ENCODE measurements around the gene ELL2. TPM values are rescaled to one million over a fixed set of nuclear protein-coding genes. Genes with fewer than 3 reads are reported as not detected.

ELL2 gene
- total and polyA plus RNA-seq, 9 of the 15 experiments (the other 6 are each of a cell fraction or from before 2014, with no cell fraction given): 4.3 to 18.3 (median 14.5) TPM

DNA sequence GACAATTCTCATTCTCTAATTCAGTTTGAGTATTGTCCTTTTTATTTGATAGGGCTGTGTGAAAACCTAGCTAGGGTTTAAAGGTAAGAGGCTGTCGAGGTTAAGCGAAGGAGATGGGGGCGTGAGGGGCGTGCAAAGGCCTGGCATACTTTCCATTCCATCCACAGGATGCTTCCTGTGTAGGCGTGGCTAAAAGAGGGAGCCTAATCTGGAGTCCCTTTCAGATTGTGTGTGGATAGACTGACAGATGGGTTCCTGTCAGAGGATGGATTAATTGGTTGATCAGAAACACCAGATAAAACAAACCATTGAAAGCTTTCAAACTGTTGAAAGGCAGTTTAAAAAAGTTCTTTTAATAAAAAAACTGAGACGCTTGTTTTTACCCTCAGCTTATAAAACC, 1.1 kb upstream of the ELL2 start (continued):
- TF ChIP-seq, protein P1, sequence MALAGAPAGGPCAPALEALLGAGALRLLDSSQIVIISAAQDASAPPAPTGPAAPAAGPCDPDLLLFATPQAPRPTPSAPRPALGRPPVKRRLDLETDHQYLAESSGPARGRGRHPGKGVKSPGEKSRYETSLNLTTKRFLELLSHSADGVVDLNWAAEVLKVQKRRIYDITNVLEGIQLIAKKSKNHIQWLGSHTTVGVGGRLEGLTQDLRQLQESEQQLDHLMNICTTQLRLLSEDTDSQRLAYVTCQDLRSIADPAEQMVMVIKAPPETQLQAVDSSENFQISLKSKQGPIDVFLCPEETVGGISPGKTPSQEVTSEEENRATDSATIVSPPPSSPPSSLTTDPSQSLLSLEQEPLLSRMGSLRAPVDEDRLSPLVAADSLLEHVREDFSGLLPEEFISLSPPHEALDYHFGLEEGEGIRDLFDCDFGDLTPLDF (CRISPR knock-in tag; IDR thresholded peaks at IDR 0.05): no peak

DNA sequence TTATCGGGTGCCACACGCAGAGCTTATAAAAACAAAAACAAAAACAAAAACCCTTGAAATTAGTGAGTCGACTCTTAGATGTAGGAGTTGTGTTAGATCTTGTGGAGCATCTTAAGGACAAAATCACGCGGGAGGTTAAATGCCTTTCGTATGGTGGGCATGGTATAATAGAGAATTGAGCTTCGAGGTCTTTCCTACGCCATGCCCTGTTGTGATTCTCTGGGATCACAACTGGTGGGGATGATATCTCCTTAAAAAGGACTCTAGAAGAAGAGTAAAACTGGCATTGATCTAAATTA, 773 bp upstream of the ELL2 start:
- no peak for ATAC-seq
- peak overlapping the region; percentile 81 for H3K4me3 ChIP-seq
- no peaks in the 10 kb centered on the region for H3K36me3 ChIP-seq (ENCODE audit: control insufficient read depth, insufficient read depth, low read length)
- H3K4me1 ChIP-seq (replicated peaks in 1 of 2; ENCODE audit: control insufficient read depth in 2 of 2, insufficient read depth in 2 of 2, low read length in 2 of 2): peaks cover 31 to 32% of the 10 kb centered on the region in 2 experiments; a peak in 4 of 5 replicates
- no peak for FAIRE-seq
- WGBS (ENCODE audit: insufficient coverage, low coverage, missing lambda C conversion rate): 24% methylated on average over 8 of the region's 8 CpGs
- peak overlapping the region; percentile 98 for H2AFZ ChIP-seq (ENCODE audit: low read depth, low read length)
- H3K27ac ChIP-seq (ENCODE audit: extremely low read depth, low read depth, low read length): peak overlapping the region; percentile 87
- H3K9me1 ChIP-seq (ENCODE audit: control insufficient read depth, insufficient read depth, low read length): no peaks in the 10 kb centered on the region
- no peaks in the 10 kb centered on the region for H3K9me3 ChIP-seq (replicated peaks; ENCODE audit: control insufficient read depth, insufficient read depth, low read depth, low read length)
- no peak for DNase-seq (ENCODE audit: extremely low read depth in 1 of 4, low spot score in 3 of 4)
- peak overlapping the region in 1 of 2 experiments; percentile 70; a peak in 2 of 4 replicates for H3K9ac ChIP-seq (ENCODE audit: insufficient read depth in 1 of 2, low read depth in 2 of 2, low read length in 2 of 2)
- ChIA-PET POLR2A (interaction anchor here (0.6 to 4.7 kb wide), 9 partner anchors 9 to 252 kb away, joined by 3 to 23 read pairs (median 4); no protein-coding TSS in a partner anchor), CTCF (ENCODE audit: low intra/inter-chr PET ratio) (interaction anchor here (1.3 kb wide), 1 partner anchor 103 kb away, joined by 3 read pairs; no protein-coding TSS in a partner anchor)
- peaks cover 14% of the 10 kb centered on the region for H4K20me1 ChIP-seq (replicated peaks; ENCODE audit: control insufficient read depth, insufficient read depth, low read length)
- intact Hi-C loops (cut with micrococcal nuclease): loop anchor here (5.0 kb wide), 2 partner anchors 320 to 375 kb away; no protein-coding TSS in a partner anchor
- in situ Hi-C loops (cut with MboI): no loop called here
- BruUV-seq (replicated peaks): TSS peak; percentile 90
- H3K4me2 ChIP-seq (ENCODE audit: insufficient read depth, low read length): peak overlapping the region; percentile 92
- H3K27me3 ChIP-seq (ENCODE audit: control insufficient read depth in 2 of 2, insufficient read depth in 2 of 2, low read length in 2 of 2): no peaks in the 10 kb centered on the region
- peaks cover 38% of the 10 kb centered on the region for H3K79me2 ChIP-seq (ENCODE audit: control insufficient read depth, insufficient read depth, low read length)
- TF ChIP-seq TRIM24 (IDR thresholded peaks at IDR 0.05): 0 out of 4 replicates have a peak, but pooled peaks of 1 of the 2 experiments have one; percentile 13
- TF ChIP-seq, protein P2, sequence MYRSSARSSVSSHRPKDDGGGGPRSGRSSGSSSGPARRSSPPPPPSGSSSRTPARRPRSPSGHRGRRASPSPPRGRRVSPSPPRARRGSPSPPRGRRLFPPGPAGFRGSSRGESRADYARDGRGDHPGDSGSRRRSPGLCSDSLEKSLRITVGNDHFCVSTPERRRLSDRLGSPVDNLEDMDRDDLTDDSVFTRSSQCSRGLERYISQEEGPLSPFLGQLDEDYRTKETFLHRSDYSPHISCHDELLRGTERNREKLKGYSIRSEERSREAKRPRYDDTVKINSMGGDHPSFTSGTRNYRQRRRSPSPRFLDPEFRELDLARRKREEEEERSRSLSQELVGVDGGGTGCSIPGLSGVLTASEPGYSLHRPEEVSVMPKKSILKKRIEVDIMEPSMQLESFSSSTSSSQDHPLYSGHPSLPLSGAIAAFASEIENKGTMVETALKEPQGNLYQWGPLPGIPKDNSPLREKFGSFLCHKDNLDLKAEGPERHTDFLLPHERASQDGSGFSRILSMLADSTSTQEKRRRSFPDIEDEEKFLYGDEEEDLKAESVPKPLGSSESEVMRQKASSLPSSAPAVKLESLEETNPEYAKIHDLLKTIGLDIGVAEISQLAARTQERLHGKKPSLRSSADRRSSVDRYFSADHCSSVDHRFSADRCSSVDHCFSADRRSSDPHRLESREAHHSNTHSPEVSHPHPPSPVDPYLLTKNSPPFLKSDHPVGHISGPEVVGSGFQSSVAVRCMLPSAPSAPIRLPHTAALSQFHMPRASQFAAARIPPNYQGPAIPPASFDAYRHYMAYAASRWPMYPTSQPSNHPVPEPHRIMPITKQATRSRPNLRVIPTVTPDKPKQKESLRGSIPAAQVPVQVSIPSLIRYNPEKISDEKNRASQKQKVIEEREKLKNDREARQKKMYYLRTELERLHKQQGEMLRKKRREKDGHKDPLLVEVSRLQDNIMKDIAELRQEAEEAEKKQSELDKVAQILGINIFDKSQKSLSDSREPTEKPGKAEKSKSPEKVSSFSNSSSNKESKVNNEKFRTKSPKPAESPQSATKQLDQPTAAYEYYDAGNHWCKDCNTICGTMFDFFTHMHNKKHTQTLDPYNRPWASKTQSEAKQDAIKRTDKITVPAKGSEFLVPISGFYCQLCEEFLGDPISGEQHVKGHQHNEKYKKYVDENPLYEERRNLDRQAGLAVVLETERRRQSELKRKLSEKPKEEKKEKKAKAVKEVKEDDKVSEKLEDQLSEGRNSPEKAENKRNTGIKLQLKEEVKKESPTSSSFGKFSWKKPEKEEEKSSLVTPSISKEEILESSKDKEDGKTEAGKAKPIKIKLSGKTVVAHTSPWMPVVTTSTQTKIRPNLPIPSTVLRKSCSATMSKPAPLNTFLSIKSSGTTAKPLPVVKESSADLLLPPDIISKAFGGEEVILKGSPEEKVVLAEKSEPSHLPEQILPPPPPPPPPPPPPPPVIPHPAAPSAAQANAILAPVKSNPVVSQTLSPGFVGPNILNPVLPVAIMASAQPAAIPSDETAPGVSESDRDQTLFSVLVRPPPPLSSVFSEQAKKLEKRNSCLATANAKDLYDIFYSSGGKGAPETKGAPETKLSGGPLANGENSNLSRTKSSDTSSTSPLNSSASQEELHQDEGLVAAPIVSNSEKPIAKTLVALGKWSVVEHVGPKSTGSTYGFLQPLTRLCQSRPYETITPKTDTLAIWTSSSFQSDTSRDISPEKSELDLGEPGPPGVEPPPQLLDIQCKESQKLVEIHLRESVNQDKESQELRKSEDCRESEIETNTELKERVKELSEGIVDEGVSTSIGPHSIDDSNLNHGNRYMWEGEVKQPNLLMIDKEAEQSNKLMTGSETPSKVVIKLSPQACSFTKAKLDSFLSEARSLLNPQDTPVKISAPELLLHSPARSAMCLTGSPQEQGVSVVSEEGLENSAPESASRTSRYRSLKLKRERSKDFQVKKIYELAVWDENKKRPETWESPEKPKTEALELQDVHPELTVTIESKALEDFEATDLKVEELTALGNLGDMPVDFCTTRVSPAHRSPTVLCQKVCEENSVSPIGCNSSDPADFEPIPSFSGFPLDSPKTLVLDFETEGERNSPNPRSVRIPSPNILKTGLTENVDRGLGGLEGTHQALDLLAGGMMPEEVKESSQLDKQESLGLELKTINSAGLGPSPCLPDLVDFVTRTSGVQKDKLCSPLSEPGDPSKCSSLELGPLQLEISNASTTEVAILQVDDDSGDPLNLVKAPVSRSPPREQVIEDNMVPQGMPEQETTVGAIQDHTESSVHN (IDR thresholded peaks at IDR 0.05; ENCODE audit: borderline replicate concordance in 1 of 2, low read depth in 1 of 2): 0 out of 4 replicates have a peak, but pooled peaks of 1 of the 2 experiments have one; percentile 3
- TF ChIP-seq, protein P3, sequence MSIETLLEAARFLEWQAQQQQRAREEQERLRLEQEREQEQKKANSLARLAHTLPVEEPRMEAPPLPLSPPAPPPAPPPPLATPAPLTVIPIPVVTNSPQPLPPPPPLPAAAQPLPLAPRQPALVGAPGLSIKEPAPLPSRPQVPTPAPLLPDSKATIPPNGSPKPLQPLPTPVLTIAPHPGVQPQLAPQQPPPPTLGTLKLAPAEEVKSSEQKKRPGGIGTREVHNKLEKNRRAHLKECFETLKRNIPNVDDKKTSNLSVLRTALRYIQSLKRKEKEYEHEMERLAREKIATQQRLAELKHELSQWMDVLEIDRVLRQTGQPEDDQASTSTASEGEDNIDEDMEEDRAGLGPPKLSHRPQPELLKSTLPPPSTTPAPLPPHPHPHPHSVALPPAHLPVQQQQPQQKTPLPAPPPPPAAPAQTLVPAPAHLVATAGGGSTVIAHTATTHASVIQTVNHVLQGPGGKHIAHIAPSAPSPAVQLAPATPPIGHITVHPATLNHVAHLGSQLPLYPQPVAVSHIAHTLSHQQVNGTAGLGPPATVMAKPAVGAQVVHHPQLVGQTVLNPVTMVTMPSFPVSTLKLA (conservative IDR thresholded peaks at IDR 0.05): peak; percentile 5 to 12; a peak in 1 of 4 replicates
- TF ChIP-seq SAFB (IDR thresholded peaks at IDR 0.05; ENCODE audit: borderline replicate concordance, low read depth, low read length): no peak
- TF ChIP-seq FOXJ2 (tag; IDR thresholded peaks at IDR 0.05): peak; percentile 83
- TF ChIP-seq, protein P4, sequence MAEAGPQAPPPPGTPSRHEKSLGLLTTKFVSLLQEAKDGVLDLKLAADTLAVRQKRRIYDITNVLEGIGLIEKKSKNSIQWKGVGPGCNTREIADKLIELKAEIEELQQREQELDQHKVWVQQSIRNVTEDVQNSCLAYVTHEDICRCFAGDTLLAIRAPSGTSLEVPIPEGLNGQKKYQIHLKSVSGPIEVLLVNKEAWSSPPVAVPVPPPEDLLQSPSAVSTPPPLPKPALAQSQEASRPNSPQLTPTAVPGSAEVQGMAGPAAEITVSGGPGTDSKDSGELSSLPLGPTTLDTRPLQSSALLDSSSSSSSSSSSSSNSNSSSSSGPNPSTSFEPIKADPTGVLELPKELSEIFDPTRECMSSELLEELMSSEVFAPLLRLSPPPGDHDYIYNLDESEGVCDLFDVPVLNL (CRISPR knock-in tag; IDR thresholded peaks at IDR 0.05; ENCODE audit: low read depth): no peak
- TF ChIP-seq POLR2A (conservative IDR thresholded peaks at IDR 0.05): peak; percentile 9; the same call in 1 of the 2 replicates

All from K562 (cell line).